ENCODE data around the gene TAOK3.

- TF ChIP-seq, protein P1, sequence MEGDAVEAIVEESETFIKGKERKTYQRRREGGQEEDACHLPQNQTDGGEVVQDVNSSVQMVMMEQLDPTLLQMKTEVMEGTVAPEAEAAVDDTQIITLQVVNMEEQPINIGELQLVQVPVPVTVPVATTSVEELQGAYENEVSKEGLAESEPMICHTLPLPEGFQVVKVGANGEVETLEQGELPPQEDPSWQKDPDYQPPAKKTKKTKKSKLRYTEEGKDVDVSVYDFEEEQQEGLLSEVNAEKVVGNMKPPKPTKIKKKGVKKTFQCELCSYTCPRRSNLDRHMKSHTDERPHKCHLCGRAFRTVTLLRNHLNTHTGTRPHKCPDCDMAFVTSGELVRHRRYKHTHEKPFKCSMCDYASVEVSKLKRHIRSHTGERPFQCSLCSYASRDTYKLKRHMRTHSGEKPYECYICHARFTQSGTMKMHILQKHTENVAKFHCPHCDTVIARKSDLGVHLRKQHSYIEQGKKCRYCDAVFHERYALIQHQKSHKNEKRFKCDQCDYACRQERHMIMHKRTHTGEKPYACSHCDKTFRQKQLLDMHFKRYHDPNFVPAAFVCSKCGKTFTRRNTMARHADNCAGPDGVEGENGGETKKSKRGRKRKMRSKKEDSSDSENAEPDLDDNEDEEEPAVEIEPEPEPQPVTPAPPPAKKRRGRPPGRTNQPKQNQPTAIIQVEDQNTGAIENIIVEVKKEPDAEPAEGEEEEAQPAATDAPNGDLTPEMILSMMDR (IDR thresholded peaks at IDR 0.05; ENCODE audit: insufficient read depth, low read length, poor library complexity, severe bottlenecking), result no peak
- no peak for TF ChIP-seq EZH2phosphoT487 (conservative IDR thresholded peaks at IDR 0.05; ENCODE audit: low read length)
Measured at GRCh38 chr12:118271183-118271582, 101.5 kb downstream of the TAOK3 start.

All from SU-DHL-6 (cell line).